Naive B cell (primary cell): ENCODE data around the gene PBX1. TPM values are rescaled to one million over a fixed set of nuclear protein-coding genes. Genes with fewer than 3 reads are reported as not detected.
A peak's percentile ranks its signal among the peaks of the same experiment; 100 is the strongest.
"Not testable (repeated sequence)": the region's sequence is repeated elsewhere in the genome, so short reads cannot be mapped to it uniquely, and the experiment has no call there.

Experiments used
- ATAC-seq, 2 donors: fragments of 150-1000 bp; cut with Tn5 transposase; 2 replicates each; pipeline ENCODE4 v1.10.0; 2021; ENCODE audit warnings: low read depth in 2 of 2, mild to moderate bottlenecking in 2 of 2, moderate library complexity in 2 of 2
- DNase-seq: peaks from one replicate; pipeline ENCODE4 v3.0.0; 2022
- H3K27ac Mint-ChIP-seq, 6 donors: one replicate each; pipeline ENCODE4 v1.8.0; 2020 to 2022; ENCODE audit warnings: mild to moderate bottlenecking in 6 of 6, mixed read lengths in 6 of 6, moderate library complexity in 5 of 6, inconsistent platforms in 2 of 6
- H3K27me3 Mint-ChIP-seq, 3 donors: one replicate each; pipeline ENCODE4 v1.8.0; 2021 to 2022; ENCODE audit warnings: mixed read lengths in 3 of 3, mild to moderate bottlenecking in 1 of 3
- H3K36me3 Mint-ChIP-seq, 2 donors: one replicate each; pipeline ENCODE4 v1.8.0; 2020 to 2022; ENCODE audit warnings: mixed read lengths in 2 of 2, inconsistent platforms in 1 of 2, mild to moderate bottlenecking in 1 of 2
- H3K4me1 Mint-ChIP-seq, 3 donors: one replicate each; pipeline ENCODE4 v1.8.0; 2020 to 2022; ENCODE audit warnings: mixed read lengths in 3 of 3, inconsistent platforms in 1 of 3, mild to moderate bottlenecking in 1 of 3, moderate library complexity in 1 of 3
- H3K4me3 Mint-ChIP-seq, 8 donors: one replicate each; pipeline ENCODE4 v1.8.0; 2020 to 2022; ENCODE audit warnings: mild to moderate bottlenecking in 8 of 8, mixed read lengths in 8 of 8, moderate library complexity in 8 of 8, inconsistent platforms in 2 of 8
- H3K9me3 Mint-ChIP-seq, 7 donors: one replicate each; pipeline ENCODE4 v1.8.0; 2020 to 2022; ENCODE audit warnings: mixed read lengths in 7 of 7, mild to moderate bottlenecking in 5 of 7, inconsistent platforms in 2 of 7, moderate library complexity in 1 of 7
- polyA plus RNA-seq, 6 donors: library from polyadenylated mRNA; unstranded; fragments of 300-500 nt; fragmentation: Illumina TruSeq; gene quantifications; one replicate each; pipeline ENCODE4 v1.2.3, GENCODE V29; 2021; ENCODE audit warnings: low read depth in 6 of 6

The PBX1 gene
- polyA plus RNA-seq, 6 donors from 2014 or later: 0.04 to 0.70 (median 0.33) TPM; not detected in 1

- H3K36me3 Mint-ChIP-seq: no peaks in the 10 kb centered on the region
- ATAC-seq: no peak
- peaks cover 0 to 4% (median 0%) of the 10 kb centered on the region in 7 donors for H3K9me3 Mint-ChIP-seq
- peaks cover 0 to 10% (median 5%) of the 10 kb centered on the region in 3 donors for H3K4me1 Mint-ChIP-seq
- H3K27me3 Mint-ChIP-seq: peaks cover 10 to 32% (median 12%) of the 10 kb centered on the region in 3 donors
- H3K27ac Mint-ChIP-seq: no peak overlapping the region
- no peak overlapping the region for H3K4me3 Mint-ChIP-seq
- no peak for DNase-seq
Measured at GRCh38 chr1:164649146-164649545, 90.2 kb downstream of the PBX1 start.

- Mint-ChIP-seq H3K4me3 (no peak overlapping the region), H3K9me3 (peaks cover 0 to 4% (median 0%) of the 10 kb centered on the region in 7 donors), H3K36me3 (no peaks in the 10 kb centered on the region), H3K4me1 (peaks cover 0 to 10% (median 5%) of the 10 kb centered on the region in 3 donors), H3K27me3 (peaks cover 8 to 28% (median 10%) of the 10 kb centered on the region in 3 donors), H3K27ac (no peak overlapping the region)
- DNase-seq: no peak
- no peak for ATAC-seq
Measured at GRCh38 chr1:164650531-164650930, 91.5 kb downstream of the PBX1 start.

GRCh38 chr1:164651351-164651951 is 92.5 kb downstream of the PBX1 start:
- no peak for ATAC-seq

GRCh38 chr1:164652969-164653368 is 94.0 kb downstream of the PBX1 start:
- H3K27ac Mint-ChIP-seq, ATAC-seq, H3K9me3 Mint-ChIP-seq, H3K4me3 Mint-ChIP-seq, H3K36me3 Mint-ChIP-seq, DNase-seq: not testable (repeated sequence)
- Mint-ChIP-seq H3K27me3 (peaks cover 10 to 26% (median 12%) of the 10 kb centered on the region in 3 donors), H3K4me1 (peaks cover 0 to 14% (median 5%) of the 10 kb centered on the region in 3 donors)

More at GRCh38 chr1:164651351-164651951, 92.5 kb downstream of the PBX1 start:
- H3K4me1 Mint-ChIP-seq: peaks cover 0 to 13% (median 5%) of the 10 kb centered on the region in 3 donors
- H3K9me3 Mint-ChIP-seq: peaks cover 0 to 4% (median 0%) of the 10 kb centered on the region in 7 donors
- no peak for DNase-seq
- no peak overlapping the region for H3K27ac Mint-ChIP-seq
- peaks cover 10 to 26% (median 11%) of the 10 kb centered on the region in 3 donors for H3K27me3 Mint-ChIP-seq
- H3K36me3 Mint-ChIP-seq: no peaks in the 10 kb centered on the region
- peak overlapping the region in 1 of 8 donors; percentile 53 for H3K4me3 Mint-ChIP-seq

- peaks cover 8 to 22% (median 10%) of the 10 kb centered on the region in 3 donors for H3K27me3 Mint-ChIP-seq
- ATAC-seq (no peak), DNase-seq (no peak)
- peaks cover 0 to 14% (median 5%) of the 10 kb centered on the region in 3 donors for H3K4me1 Mint-ChIP-seq
- H3K9me3 Mint-ChIP-seq: peaks cover 0 to 4% (median 0%) of the 10 kb centered on the region in 7 donors
- no peak overlapping the region for H3K4me3 Mint-ChIP-seq
- H3K36me3 Mint-ChIP-seq: no peaks in the 10 kb centered on the region
- no peak overlapping the region for H3K27ac Mint-ChIP-seq
Measured at GRCh38 chr1:164653705-164654104, 94.7 kb downstream of the PBX1 start.

- no peak for DNase-seq
- ATAC-seq: no peak
- H3K27ac Mint-ChIP-seq: no peak overlapping the region
- peaks cover 8 to 22% (median 10%) of the 10 kb centered on the region in 3 donors for H3K27me3 Mint-ChIP-seq
- peaks cover 0 to 14% (median 5%) of the 10 kb centered on the region in 3 donors for H3K4me1 Mint-ChIP-seq
- peaks cover 0 to 4% (median 0%) of the 10 kb centered on the region in 7 donors for H3K9me3 Mint-ChIP-seq
- H3K36me3 Mint-ChIP-seq: no peaks in the 10 kb centered on the region
- H3K4me3 Mint-ChIP-seq: no peak overlapping the region
Measured at GRCh38 chr1:164654200-164654599, 95.2 kb downstream of the PBX1 start.

- H3K27ac Mint-ChIP-seq: no peak overlapping the region
- H3K9me3 Mint-ChIP-seq: peaks cover 0 to 5% (median 0%) of the 10 kb centered on the region in 7 donors
- DNase-seq (no peak), ATAC-seq (no peak)
- H3K36me3 Mint-ChIP-seq: no peaks in the 10 kb centered on the region
- H3K27me3 Mint-ChIP-seq: peaks cover 4 to 8% (median 6%) of the 10 kb centered on the region in 3 donors
- H3K4me1 Mint-ChIP-seq: peaks cover 5 to 27% (median 9%) of the 10 kb centered on the region in 3 donors
- H3K4me3 Mint-ChIP-seq: no peak overlapping the region
Measured at GRCh38 chr1:164658864-164659263, 99.9 kb downstream of the PBX1 start.

- Mint-ChIP-seq H3K4me3 (no peak overlapping the region), H3K27ac (peak overlapping the region in 1 of 6 donors; percentile 95), H3K27me3 (peaks cover 4 to 8% (median 6%) of the 10 kb centered on the region in 3 donors), H3K4me1 (peaks cover 5 to 27% (median 9%) of the 10 kb centered on the region in 3 donors), H3K9me3 (peaks cover 0 to 9% (median 0%) of the 10 kb centered on the region in 7 donors), H3K36me3 (no peaks in the 10 kb centered on the region)
- ATAC-seq: peak in 1 of 2 donors; percentile 10
- DNase-seq: no peak
Measured at GRCh38 chr1:164659621-164660411, 100.8 kb downstream of the PBX1 start.

- Mint-ChIP-seq H3K36me3 (no peaks in the 10 kb centered on the region), H3K27ac (peak overlapping the region in 1 of 6 donors; percentile 95), H3K4me3 (no peak overlapping the region), H3K9me3 (peaks cover 0 to 9% (median 0%) of the 10 kb centered on the region in 7 donors), H3K4me1 (peaks cover 5 to 27% (median 9%) of the 10 kb centered on the region in 3 donors), H3K27me3 (peaks cover 4 to 8% (median 6%) of the 10 kb centered on the region in 3 donors)
- peak; percentile 17 for DNase-seq
- peak; percentile 58 to 61 for ATAC-seq
Measured at GRCh38 chr1:164660412-164660772, 101.4 kb downstream of the PBX1 start.

GRCh38 chr1:164660775-164661174 is 101.8 kb downstream of the PBX1 start:
- ATAC-seq (no peak), DNase-seq (no peak)
- Mint-ChIP-seq H3K4me3 (no peak overlapping the region), H3K27me3 (peaks cover 6 to 8% (median 6%) of the 10 kb centered on the region in 3 donors), H3K9me3 (peaks cover 0 to 9% (median 0%) of the 10 kb centered on the region in 7 donors), H3K4me1 (peaks cover 5 to 27% (median 9%) of the 10 kb centered on the region in 3 donors), H3K36me3 (no peaks in the 10 kb centered on the region), H3K27ac (peak overlapping the region in 2 of 6 donors; percentile 13 to 78)

GRCh38 chr1:164662462-164662861 is 103.5 kb downstream of the PBX1 start:
- no peak for ATAC-seq
- Mint-ChIP-seq H3K36me3 (no peaks in the 10 kb centered on the region), H3K4me3 (no peak overlapping the region), H3K9me3 (peaks cover 0 to 9% (median 0%) of the 10 kb centered on the region in 7 donors), H3K27me3 (peaks cover 4 to 8% (median 6%) of the 10 kb centered on the region in 3 donors), H3K4me1 (peaks cover 5 to 23% (median 9%) of the 10 kb centered on the region in 3 donors), H3K27ac (no peak overlapping the region)
- DNase-seq: no peak

GRCh38 chr1:164662955-164663354 is 104.0 kb downstream of the PBX1 start:
- ATAC-seq: no peak
- H3K27ac Mint-ChIP-seq: no peak overlapping the region

GRCh38 chr1:164664127-164664526 is 105.1 kb downstream of the PBX1 start:
- no peak for ATAC-seq
- H3K4me3 Mint-ChIP-seq: no peak overlapping the region
- DNase-seq: no peak

More at GRCh38 chr1:164662955-164663354, 104.0 kb downstream of the PBX1 start:
- Mint-ChIP-seq H3K9me3 (peaks cover 0 to 9% (median 1%) of the 10 kb centered on the region in 7 donors), H3K4me1 (peaks cover 5 to 23% (median 9%) of the 10 kb centered on the region in 3 donors), H3K4me3 (no peak overlapping the region), H3K36me3 (no peaks in the 10 kb centered on the region), H3K27me3 (peaks cover 4 to 8% (median 6%) of the 10 kb centered on the region in 3 donors)
- no peak for DNase-seq

More at GRCh38 chr1:164664127-164664526, 105.1 kb downstream of the PBX1 start:
- Mint-ChIP-seq H3K36me3 (no peaks in the 10 kb centered on the region), H3K4me1 (peaks cover 5 to 23% (median 9%) of the 10 kb centered on the region in 3 donors), H3K27me3 (peaks cover 6 to 8% (median 7%) of the 10 kb centered on the region in 3 donors), H3K9me3 (peaks cover 2 to 11% (median 3%) of the 10 kb centered on the region in 7 donors), H3K27ac (no peak overlapping the region)
